KMS-11 (cell line): Measurements from ENCODE around the gene LSAMP.

Experiments used
- H2AFZ ChIP-seq: fragments of 200-600 bp; sonication (generic); 2 replicates; pipeline ENCODE4 v1.6.1; 2016; ENCODE audit warnings: antibody characterized with exemption, mixed run types, low read depth
- H3K27ac ChIP-seq: fragments of 200-600 bp; sonication (generic); 2 replicates; pipeline ENCODE4 v1.6.1; 2016; ENCODE audit warnings: mild to moderate bottlenecking, mixed run types
- H3K27me3 ChIP-seq: fragments of 200-600 bp; sonication (generic); 2 replicates; pipeline ENCODE4 v1.6.1; 2017; ENCODE audit warnings: mild to moderate bottlenecking, low read depth, mixed run types, moderate library complexity; ENCODE audit not compliant: insufficient read depth
- H3K36me3 ChIP-seq: fragments of 200-600 bp; sonication (generic); 2 replicates; pipeline ENCODE4 v1.6.1; 2017; ENCODE audit warnings: mild to moderate bottlenecking, mixed run types; ENCODE audit not compliant: insufficient read depth
- H3K4me1 ChIP-seq: fragments of 200-600 bp; sonication (generic); 2 replicates; pipeline ENCODE4 v1.6.1; 2016; ENCODE audit warnings: mild to moderate bottlenecking, low read depth, mixed run types; ENCODE audit not compliant: poor library complexity, severe bottlenecking
- H3K4me2 ChIP-seq: fragments of 200-600 bp; sonication (generic); 2 replicates; pipeline ENCODE4 v1.7.0; 2016; ENCODE audit warnings: mild to moderate bottlenecking, mixed run types
- H3K4me3 ChIP-seq: fragments of 200-600 bp; sonication (generic); IDR thresholded peaks from 2 replicates; pipeline ENCODE4 v1.6.1; 2017; ENCODE audit warnings: low read depth, low read length, mixed read lengths; ENCODE audit not compliant: insufficient read depth
- H3K79me2 ChIP-seq: fragments of 200-600 bp; sonication (generic); 2 replicates; pipeline ENCODE4 v1.6.1; 2016; ENCODE audit warnings: low read depth, mixed run types; ENCODE audit not compliant: insufficient read depth
- H3K9ac ChIP-seq: fragments of 200-600 bp; sonication (generic); 2 replicates; pipeline ENCODE4 v1.6.1; 2016; ENCODE audit warnings: mild to moderate bottlenecking, mixed run types
- H4K20me1 ChIP-seq: fragments of 200-600 bp; sonication (generic); 2 replicates; pipeline ENCODE4 v1.6.1; 2016; ENCODE audit warnings: mild to moderate bottlenecking, mixed run types; ENCODE audit not compliant: insufficient read depth
- CTCF ChIP-seq: fragments of 200-600 bp; sonication (generic); conservative IDR thresholded peaks from 2 replicates; pipeline ENCODE4 v1.6.1; 2017; ENCODE audit warnings: low read depth, mild to moderate bottlenecking, antibody characterized with exemption, low read length, moderate library complexity, mixed read lengths

Gene LSAMP

GRCh38 chr3:116469546-116469945, 24.3 kb upstream of the LSAMP start:
- H3K27ac ChIP-seq = no peak overlapping the region
- H3K4me3 ChIP-seq = no peak overlapping the region
- H3K27me3 ChIP-seq = no peaks in the 10 kb centered on the region
- H3K79me2 ChIP-seq = no peaks in the 10 kb centered on the region
- H3K4me1 ChIP-seq = no peaks in the 10 kb centered on the region
- no peaks in the 10 kb centered on the region for H3K36me3 ChIP-seq
- H3K9ac ChIP-seq = no peak overlapping the region
- TF ChIP-seq CTCF = no peak
- no peaks in the 10 kb centered on the region for H4K20me1 ChIP-seq
- H2AFZ ChIP-seq = no peak overlapping the region
- H3K4me2 ChIP-seq = no peak overlapping the region

GRCh38 chr3:116464276-116464798, 19.1 kb upstream of the LSAMP start:
- H3K4me2 ChIP-seq = no peak overlapping the region
- H2AFZ ChIP-seq = no peak overlapping the region
- H3K27ac ChIP-seq = no peak overlapping the region
- H3K4me1 ChIP-seq = no peaks in the 10 kb centered on the region
- H3K9ac ChIP-seq = no peak overlapping the region
- no peaks in the 10 kb centered on the region for H4K20me1 ChIP-seq
- H3K36me3 ChIP-seq = no peaks in the 10 kb centered on the region
- no peak for TF ChIP-seq CTCF
- no peak overlapping the region for H3K4me3 ChIP-seq
- no peaks in the 10 kb centered on the region for H3K79me2 ChIP-seq
- no peaks in the 10 kb centered on the region for H3K27me3 ChIP-seq

GRCh38 chr3:116453666-116454346, 8.5 kb upstream of the LSAMP start:
- H3K79me2 ChIP-seq = no peaks in the 10 kb centered on the region
- H3K4me1 ChIP-seq = no peaks in the 10 kb centered on the region
- H3K4me2 ChIP-seq = no peak overlapping the region
- H3K27ac ChIP-seq = no peak overlapping the region
- TF ChIP-seq CTCF = no peak
- no peak overlapping the region for H3K9ac ChIP-seq
- no peak overlapping the region for H3K4me3 ChIP-seq
- H2AFZ ChIP-seq = no peak overlapping the region
- no peaks in the 10 kb centered on the region for H4K20me1 ChIP-seq
- H3K36me3 ChIP-seq = no peaks in the 10 kb centered on the region
- no peaks in the 10 kb centered on the region for H3K27me3 ChIP-seq

GRCh38 chr3:116449546-116450350, 4.5 kb upstream of the LSAMP start:
- Histone ChIP-seq H3K9ac (no peak overlapping the region), H3K4me3 (no peak overlapping the region), H3K27ac (no peak overlapping the region), H3K4me2 (no peak overlapping the region), H3K79me2 (no peaks in the 10 kb centered on the region), H3K27me3 (no peaks in the 10 kb centered on the region), H4K20me1 (no peaks in the 10 kb centered on the region), H2AFZ (no peak overlapping the region), H3K36me3 (no peaks in the 10 kb centered on the region), H3K4me1 (no peaks in the 10 kb centered on the region)
- no peak for TF ChIP-seq CTCF
